ENCODE data around the gene RGS6.

Gene RGS6

DNA sequence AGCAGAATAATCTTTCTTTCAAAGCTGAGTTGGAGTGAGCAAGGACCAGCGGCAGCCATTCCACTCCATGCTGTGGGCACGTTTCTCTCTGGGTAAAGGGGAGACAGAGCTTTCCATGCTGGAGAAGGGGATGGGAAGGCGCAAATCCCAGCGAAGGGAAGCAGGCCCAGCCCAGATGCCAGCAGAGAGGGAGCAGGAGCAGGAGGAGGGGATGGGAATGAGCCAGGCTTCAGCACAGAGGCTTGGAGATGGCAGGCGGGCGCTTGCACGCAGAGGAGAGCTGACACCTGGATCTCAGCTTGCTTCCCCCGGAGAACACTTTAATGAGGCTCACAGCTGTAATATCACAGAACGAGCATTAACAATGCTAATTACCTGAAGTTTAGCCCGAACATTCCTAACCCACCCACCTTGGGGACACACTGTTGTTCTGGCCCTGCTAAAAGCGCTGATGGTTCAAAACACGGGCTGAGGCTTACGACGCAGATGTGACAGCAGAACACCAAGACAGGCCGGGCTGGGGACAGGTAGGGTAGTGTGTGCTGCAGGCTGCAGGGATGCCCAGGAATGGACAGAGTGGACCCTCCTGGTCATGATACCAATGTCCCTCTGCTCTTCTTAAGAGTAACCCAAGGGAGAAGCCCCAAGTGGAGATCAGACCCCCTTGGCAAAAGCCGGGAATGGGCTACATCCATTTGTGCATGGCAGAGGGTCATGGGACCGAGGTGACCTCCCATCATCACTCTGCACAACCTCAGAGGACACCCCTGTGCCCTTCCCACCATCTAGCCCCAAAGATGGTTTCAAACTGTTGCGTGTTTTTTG lies 673.1 kb downstream of the RGS6 start:
- H3K27me3 ChIP-seq (ENCODE audit: control insufficient read depth in 1 of 2, insufficient read depth in 2 of 2, low read length in 2 of 2) = no peaks in the 10 kb centered on the region
- H3K4me1 ChIP-seq (ENCODE audit: control insufficient read depth in 1 of 2, insufficient read depth in 2 of 2, low read length in 2 of 2) = no peaks in the 10 kb centered on the region
- no peaks in the 10 kb centered on the region for H3K9me3 ChIP-seq (ENCODE audit: control insufficient read depth in 1 of 2, low read length in 2 of 2)
- no peak overlapping the region for H3K4me3 ChIP-seq (ENCODE audit: low read depth in 1 of 2, low read length in 2 of 2)
- H3K9ac ChIP-seq (ENCODE audit: low read depth in 1 of 2, low read length in 2 of 2) = no peak overlapping the region
- no peaks in the 10 kb centered on the region for H3K36me3 ChIP-seq (ENCODE audit: control insufficient read depth in 1 of 2, insufficient read depth in 2 of 2, low read length in 2 of 2)
- no peak overlapping the region for H3K27ac ChIP-seq (ENCODE audit: low read depth, low read length)

DNA sequence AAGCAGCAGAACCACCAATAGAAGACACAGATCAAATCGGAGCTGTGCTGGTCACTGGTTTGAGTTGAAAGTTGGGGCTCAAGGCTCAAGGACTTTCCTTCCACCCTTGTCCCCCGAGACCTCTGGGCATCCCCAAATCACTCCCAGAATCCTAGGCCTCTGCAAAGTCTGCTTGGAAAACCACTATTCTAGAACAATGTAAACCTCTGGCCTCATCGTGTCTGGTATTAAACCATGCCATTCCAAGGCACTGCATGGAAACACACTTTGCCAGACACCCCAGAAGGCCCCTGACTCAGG lies 673.6 kb downstream of the RGS6 start:
- Histone ChIP-seq H3K4me1 (ENCODE audit: control insufficient read depth in 1 of 2, insufficient read depth in 2 of 2, low read length in 2 of 2) (no peaks in the 10 kb centered on the region), H3K27ac (ENCODE audit: low read depth, low read length) (no peak overlapping the region), H3K27me3 (ENCODE audit: control insufficient read depth in 1 of 2, insufficient read depth in 2 of 2, low read length in 2 of 2) (no peaks in the 10 kb centered on the region), H3K9ac (ENCODE audit: low read depth in 1 of 2, low read length in 2 of 2) (no peak overlapping the region), H3K9me3 (ENCODE audit: control insufficient read depth in 1 of 2, low read length in 2 of 2) (no peaks in the 10 kb centered on the region), H3K4me3 (ENCODE audit: low read depth in 1 of 2, low read length in 2 of 2) (no peak overlapping the region), H3K36me3 (ENCODE audit: control insufficient read depth in 1 of 2, insufficient read depth in 2 of 2, low read length in 2 of 2) (no peaks in the 10 kb centered on the region)

DNA sequence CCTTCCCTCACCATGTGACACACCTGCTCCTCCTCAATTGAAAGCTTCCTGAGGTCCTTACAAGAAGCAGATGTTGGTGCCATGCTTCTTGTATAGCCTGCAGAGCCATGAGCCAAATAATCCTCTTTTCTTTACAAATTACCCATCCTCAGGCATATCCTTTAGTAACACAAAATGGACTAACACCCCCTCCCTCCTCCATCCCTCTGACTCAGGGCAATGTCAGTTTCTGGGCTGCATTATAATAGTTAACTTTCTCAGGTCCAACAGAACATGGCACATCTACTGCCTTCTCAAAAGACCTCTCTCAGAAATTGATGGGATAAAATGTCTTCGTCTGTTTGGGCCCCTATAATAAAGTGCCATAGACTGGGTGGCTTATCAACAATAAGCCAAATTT lies 674.6 kb downstream of the RGS6 start:
- no peaks in the 10 kb centered on the region for H3K9me3 ChIP-seq (ENCODE audit: control insufficient read depth in 1 of 2, low read length in 2 of 2)
- no peak overlapping the region for H3K27ac ChIP-seq (ENCODE audit: low read depth, low read length)
- no peak overlapping the region for H3K9ac ChIP-seq (ENCODE audit: low read depth in 1 of 2, low read length in 2 of 2)
- no peaks in the 10 kb centered on the region for H3K27me3 ChIP-seq (ENCODE audit: control insufficient read depth in 1 of 2, insufficient read depth in 2 of 2, low read length in 2 of 2)
- no peaks in the 10 kb centered on the region for H3K36me3 ChIP-seq (ENCODE audit: control insufficient read depth in 1 of 2, insufficient read depth in 2 of 2, low read length in 2 of 2)
- no peak overlapping the region for H3K4me3 ChIP-seq (ENCODE audit: low read depth in 1 of 2, low read length in 2 of 2)
- no peaks in the 10 kb centered on the region for H3K4me1 ChIP-seq (ENCODE audit: control insufficient read depth in 1 of 2, insufficient read depth in 2 of 2, low read length in 2 of 2)

DNA sequence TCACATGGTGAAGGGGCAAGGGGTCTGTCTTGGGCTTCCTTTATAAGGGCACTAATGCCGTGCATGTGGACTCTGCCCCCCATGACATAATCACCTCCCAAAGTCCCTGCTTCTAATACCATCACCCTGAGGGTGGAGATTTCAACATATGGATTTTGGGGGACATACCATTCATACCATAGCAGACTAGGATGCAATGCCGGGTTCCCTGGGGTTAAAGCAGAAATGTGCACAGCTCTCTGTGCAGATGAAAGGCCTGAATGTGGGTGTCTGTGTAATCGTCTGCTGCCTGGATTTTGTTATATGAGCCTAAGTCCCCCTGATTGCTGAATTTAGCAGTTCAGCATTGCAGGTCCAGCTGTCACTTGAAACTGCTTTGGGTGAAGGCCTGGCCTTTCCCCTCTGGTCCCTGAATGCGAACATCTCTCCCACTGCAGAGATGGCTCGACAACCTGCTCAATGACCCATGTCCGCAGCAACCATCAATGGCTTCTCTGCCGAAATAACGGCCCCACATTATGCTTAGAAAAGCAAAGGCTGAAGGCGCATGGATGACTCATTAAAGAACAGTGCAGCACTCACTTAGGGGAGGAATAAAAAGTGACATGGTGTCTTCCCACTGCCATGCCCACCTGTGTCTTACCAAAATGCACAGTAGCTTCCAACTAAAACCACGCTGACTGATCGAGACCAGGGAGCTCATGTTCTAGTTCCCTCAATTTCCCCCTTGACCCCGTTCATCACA lies 675.3 kb downstream of the RGS6 start:
- no peaks in the 10 kb centered on the region for H3K4me1 ChIP-seq (ENCODE audit: control insufficient read depth in 1 of 2, insufficient read depth in 2 of 2, low read length in 2 of 2)
- H3K4me3 ChIP-seq (ENCODE audit: low read depth in 1 of 2, low read length in 2 of 2) = no peak overlapping the region
- no peak overlapping the region for H3K9ac ChIP-seq (ENCODE audit: low read depth in 1 of 2, low read length in 2 of 2)
- no peaks in the 10 kb centered on the region for H3K36me3 ChIP-seq (ENCODE audit: control insufficient read depth in 1 of 2, insufficient read depth in 2 of 2, low read length in 2 of 2)
- no peak overlapping the region for H3K27ac ChIP-seq (ENCODE audit: low read depth, low read length)
- H3K27me3 ChIP-seq (ENCODE audit: control insufficient read depth in 1 of 2, insufficient read depth in 2 of 2, low read length in 2 of 2) = no peaks in the 10 kb centered on the region
- H3K9me3 ChIP-seq (ENCODE audit: control insufficient read depth in 1 of 2, low read length in 2 of 2) = no peaks in the 10 kb centered on the region

DNA sequence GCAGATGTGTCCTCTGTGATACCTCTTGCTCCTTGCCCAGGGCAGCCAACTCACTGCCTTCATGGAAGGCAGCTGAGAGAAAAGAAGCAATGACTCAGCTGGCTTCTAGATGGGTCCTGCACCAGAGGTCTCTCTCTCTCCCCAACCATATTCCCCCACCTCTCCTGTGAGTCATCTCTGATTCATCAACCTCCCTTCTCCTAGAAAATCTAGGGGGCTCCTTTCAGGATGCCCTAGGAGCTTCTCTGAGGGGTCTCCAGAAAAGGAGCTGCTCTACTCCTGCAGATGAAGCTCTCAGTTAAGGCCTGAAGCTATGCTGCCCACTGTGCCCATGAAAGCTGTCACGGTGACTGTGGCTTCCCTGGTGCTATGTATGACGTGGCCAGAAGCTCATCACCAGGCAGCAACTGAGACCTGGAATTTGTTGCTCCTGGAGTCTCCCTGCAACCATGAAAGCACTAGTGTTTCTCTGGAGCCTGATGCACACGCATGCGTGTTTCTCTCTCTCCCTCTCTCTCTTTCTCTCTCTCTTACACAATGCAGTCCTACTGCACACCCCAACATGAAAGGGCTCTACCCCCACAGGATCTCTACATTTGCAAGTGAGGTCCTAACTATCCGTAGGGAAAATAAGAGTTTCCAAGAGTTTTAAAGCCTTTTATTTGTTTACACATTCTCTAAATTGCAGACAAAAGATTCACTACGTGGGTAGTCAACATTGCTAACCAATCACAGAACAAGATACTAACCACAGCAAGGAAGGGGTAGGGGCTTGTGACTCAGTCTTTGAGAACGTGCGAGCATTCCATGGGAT lies 676.4 kb downstream of the RGS6 start:
- Histone ChIP-seq H3K36me3 (ENCODE audit: control insufficient read depth in 1 of 2, insufficient read depth in 2 of 2, low read length in 2 of 2) (no peaks in the 10 kb centered on the region), H3K9ac (ENCODE audit: low read depth in 1 of 2, low read length in 2 of 2) (no peak overlapping the region), H3K27ac (ENCODE audit: low read depth, low read length) (no peak overlapping the region), H3K4me3 (ENCODE audit: low read depth in 1 of 2, low read length in 2 of 2) (no peak overlapping the region), H3K4me1 (ENCODE audit: control insufficient read depth in 1 of 2, insufficient read depth in 2 of 2, low read length in 2 of 2) (no peaks in the 10 kb centered on the region), H3K27me3 (ENCODE audit: control insufficient read depth in 1 of 2, insufficient read depth in 2 of 2, low read length in 2 of 2) (no peaks in the 10 kb centered on the region), H3K9me3 (ENCODE audit: control insufficient read depth in 1 of 2, low read length in 2 of 2) (no peaks in the 10 kb centered on the region)

DNA sequence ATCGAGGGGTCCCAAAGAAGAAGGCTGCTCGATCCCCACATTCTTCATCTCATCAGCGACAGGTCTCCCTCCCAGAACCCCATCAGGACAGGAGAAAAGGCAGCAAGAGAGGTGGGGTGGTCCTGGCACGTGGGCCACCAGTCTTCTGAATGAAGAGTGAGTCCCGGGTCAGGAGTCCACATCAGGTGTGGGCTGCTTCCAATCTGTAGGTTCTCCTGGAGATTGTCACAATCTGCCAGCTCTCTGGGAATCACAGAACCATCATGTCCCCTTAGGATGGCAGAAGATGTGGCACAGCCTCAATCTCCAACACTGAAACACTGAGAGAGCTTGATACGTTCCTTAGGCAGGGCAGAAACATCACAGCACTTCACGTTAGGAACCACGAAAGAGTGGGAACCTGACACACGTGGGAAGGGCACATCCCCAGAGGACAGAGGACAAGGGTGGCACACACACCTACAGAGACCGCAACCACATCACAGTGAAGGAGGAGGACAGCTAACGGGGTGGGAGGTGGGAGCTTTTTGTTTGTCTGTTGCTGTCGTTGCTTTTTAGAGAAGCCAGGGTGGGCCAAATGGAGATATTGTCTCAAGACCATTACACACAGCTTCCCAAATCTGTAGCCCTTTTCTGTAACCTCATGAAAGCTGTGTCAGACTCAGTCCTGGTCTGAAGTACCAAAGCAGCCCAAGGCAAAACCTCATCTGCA lies 677.1 kb downstream of the RGS6 start:
- Histone ChIP-seq H3K9me3 (ENCODE audit: control insufficient read depth in 1 of 2, low read length in 2 of 2) (no peaks in the 10 kb centered on the region), H3K4me3 (ENCODE audit: low read depth in 1 of 2, low read length in 2 of 2) (no peak overlapping the region), H3K27ac (ENCODE audit: low read depth, low read length) (no peak overlapping the region), H3K9ac (ENCODE audit: low read depth in 1 of 2, low read length in 2 of 2) (no peak overlapping the region), H3K27me3 (ENCODE audit: control insufficient read depth in 1 of 2, insufficient read depth in 2 of 2, low read length in 2 of 2) (no peaks in the 10 kb centered on the region), H3K36me3 (ENCODE audit: control insufficient read depth in 1 of 2, insufficient read depth in 2 of 2, low read length in 2 of 2) (no peaks in the 10 kb centered on the region), H3K4me1 (ENCODE audit: control insufficient read depth in 1 of 2, insufficient read depth in 2 of 2, low read length in 2 of 2) (no peaks in the 10 kb centered on the region)

DNA sequence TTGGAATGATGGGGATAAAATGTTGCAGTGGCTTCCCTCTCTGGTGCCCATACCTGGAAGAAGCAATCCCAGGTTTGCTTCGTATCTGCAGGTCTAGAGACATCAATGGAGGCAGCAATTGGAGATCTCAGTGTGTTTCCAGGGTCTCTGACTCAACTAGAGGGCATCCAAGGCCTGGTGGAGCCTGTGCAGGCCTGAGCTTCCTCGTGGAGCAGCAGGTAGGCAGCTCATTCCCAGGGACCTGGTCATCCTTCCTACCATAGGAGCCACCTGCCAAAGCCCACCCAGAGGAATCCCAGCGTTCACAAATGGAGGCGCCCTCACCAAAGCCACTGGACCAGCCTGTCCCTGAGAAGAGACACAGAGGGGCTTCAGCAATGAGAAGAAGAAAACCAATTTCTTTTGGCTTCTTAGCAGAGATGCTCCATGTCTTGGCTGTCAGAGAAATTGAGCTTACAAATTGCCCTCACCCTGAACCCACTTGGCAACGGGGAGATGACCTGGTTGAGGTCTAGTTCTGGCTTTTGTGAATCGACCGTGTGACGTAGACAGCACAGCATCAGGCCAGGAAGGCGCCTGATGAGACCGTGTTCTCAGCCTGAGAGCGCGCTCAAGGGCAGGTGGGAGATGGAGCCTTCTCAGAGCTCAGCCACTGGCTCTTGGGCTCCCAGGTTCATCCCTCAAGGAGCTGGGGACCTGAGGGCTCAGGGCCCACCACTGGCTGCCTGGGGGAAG lies 678.0 kb downstream of the RGS6 start:
- H3K9ac ChIP-seq (ENCODE audit: low read depth in 1 of 2, low read length in 2 of 2) = no peak overlapping the region
- H3K4me3 ChIP-seq (ENCODE audit: low read depth in 1 of 2, low read length in 2 of 2) = no peak overlapping the region
- no peaks in the 10 kb centered on the region for H3K9me3 ChIP-seq (ENCODE audit: control insufficient read depth in 1 of 2, low read length in 2 of 2)
- no peak overlapping the region for H3K27ac ChIP-seq (ENCODE audit: low read depth, low read length)
- no peaks in the 10 kb centered on the region for H3K36me3 ChIP-seq (ENCODE audit: control insufficient read depth in 1 of 2, insufficient read depth in 2 of 2, low read length in 2 of 2)
- H3K4me1 ChIP-seq (ENCODE audit: control insufficient read depth in 1 of 2, insufficient read depth in 2 of 2, low read length in 2 of 2) = no peaks in the 10 kb centered on the region
- H3K27me3 ChIP-seq (ENCODE audit: control insufficient read depth in 1 of 2, insufficient read depth in 2 of 2, low read length in 2 of 2) = no peaks in the 10 kb centered on the region

DNA sequence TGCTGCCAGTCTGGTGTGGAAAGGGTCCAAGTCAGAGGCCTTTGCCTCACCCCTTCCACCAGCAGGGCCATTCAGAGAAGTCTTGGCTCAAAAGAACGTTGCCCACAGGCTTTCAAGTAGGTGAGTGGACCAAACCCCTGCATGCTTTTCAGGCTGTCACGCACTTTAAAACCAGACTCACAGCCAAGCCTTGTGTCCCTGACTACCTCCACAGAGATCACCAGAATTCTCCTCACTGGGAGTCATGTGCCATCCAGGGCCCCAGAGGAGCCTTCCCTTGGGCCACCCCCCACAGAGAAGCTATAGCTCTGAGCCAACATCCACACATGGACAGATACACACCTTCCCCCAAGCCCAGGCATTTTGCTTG lies 678.6 kb downstream of the RGS6 start:
- no peaks in the 10 kb centered on the region for H3K36me3 ChIP-seq (ENCODE audit: control insufficient read depth in 1 of 2, insufficient read depth in 2 of 2, low read length in 2 of 2)
- H3K4me1 ChIP-seq (ENCODE audit: control insufficient read depth in 1 of 2, insufficient read depth in 2 of 2, low read length in 2 of 2) = no peaks in the 10 kb centered on the region
- H3K4me3 ChIP-seq (ENCODE audit: low read depth in 1 of 2, low read length in 2 of 2) = no peak overlapping the region
- no peak overlapping the region for H3K9ac ChIP-seq (ENCODE audit: low read depth in 1 of 2, low read length in 2 of 2)
- H3K27ac ChIP-seq (ENCODE audit: low read depth, low read length) = no peak overlapping the region
- no peaks in the 10 kb centered on the region for H3K27me3 ChIP-seq (ENCODE audit: control insufficient read depth in 1 of 2, insufficient read depth in 2 of 2, low read length in 2 of 2)
- H3K9me3 ChIP-seq (ENCODE audit: control insufficient read depth in 1 of 2, low read length in 2 of 2) = no peaks in the 10 kb centered on the region

DNA sequence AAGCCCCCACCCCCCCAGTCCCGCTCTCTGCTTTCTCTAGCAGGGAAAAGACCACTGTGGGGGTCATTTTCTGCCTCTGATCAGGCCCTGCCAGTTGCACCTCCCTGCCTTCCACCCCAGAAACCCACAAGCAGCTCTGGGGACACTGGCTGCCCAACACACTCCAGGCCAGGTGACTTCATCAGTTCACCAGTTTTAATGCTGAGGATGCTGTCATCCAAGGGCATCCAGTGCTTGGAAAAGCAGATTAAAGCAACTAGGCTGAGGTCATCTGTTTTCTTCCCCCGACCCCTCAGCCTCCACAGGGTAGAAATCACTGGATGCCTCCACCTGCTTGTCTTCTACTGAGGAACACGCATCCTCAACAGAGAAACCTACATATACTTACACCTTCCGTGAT lies 679.3 kb downstream of the RGS6 start:
- Histone ChIP-seq H3K9me3 (ENCODE audit: control insufficient read depth in 1 of 2, low read length in 2 of 2) (no peaks in the 10 kb centered on the region), H3K27ac (ENCODE audit: low read depth, low read length) (no peak overlapping the region), H3K36me3 (ENCODE audit: control insufficient read depth in 1 of 2, insufficient read depth in 2 of 2, low read length in 2 of 2) (no peaks in the 10 kb centered on the region), H3K27me3 (ENCODE audit: control insufficient read depth in 1 of 2, insufficient read depth in 2 of 2, low read length in 2 of 2) (no peaks in the 10 kb centered on the region), H3K4me3 (ENCODE audit: low read depth in 1 of 2, low read length in 2 of 2) (no peak overlapping the region), H3K4me1 (ENCODE audit: control insufficient read depth in 1 of 2, insufficient read depth in 2 of 2, low read length in 2 of 2) (no peaks in the 10 kb centered on the region), H3K9ac (ENCODE audit: low read depth in 1 of 2, low read length in 2 of 2) (no peak overlapping the region)

Measured in duodenal mucosa (tissue), 2 donors.